Measurements from ENCODE around the gene SDK1.

Gene SDK1

DNA sequence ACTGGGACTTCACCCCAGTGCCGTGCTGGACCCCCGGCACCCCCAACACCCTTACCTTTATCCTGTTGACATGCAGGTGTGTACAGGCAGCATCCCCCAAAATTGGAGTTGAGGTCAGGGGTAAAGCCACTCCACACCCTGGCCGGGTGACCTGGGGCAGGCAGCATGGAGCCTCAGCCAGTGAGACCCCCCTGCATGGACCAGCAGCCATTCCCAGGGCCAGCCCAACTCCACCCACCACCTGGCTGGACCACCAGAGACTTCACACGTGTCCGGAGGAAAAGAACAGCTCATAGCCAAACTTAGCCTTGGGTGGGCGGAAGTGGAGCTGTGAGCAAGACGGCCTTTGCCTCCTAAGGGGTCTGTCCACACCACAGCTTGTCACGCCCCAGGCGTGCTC lies 968.0 kb downstream of the SDK1 start:
- no peak for DNase-seq (ENCODE audit: low read depth, low spot score)

DNA sequence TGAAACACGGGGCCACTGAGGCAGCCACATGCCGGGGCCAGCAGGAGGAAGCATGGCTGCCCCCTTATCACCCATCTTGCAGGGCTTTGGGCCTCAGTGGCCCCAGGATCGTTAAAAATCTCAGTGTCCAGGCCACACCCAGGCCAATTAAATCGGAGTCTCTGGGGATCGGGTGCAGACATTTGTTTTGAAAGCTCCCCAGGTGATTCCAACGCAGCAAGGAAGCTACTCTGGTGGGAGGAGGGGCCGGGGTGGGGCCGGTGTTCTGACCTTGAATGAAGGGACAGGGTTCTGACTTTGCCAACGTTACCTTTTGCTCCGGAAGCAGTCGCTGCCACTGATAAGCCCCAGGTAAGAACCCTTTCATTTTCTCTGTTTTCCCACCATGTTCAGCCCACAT lies 968.7 kb downstream of the SDK1 start:
- no peak for DNase-seq (ENCODE audit: low read depth, low spot score)

DNA sequence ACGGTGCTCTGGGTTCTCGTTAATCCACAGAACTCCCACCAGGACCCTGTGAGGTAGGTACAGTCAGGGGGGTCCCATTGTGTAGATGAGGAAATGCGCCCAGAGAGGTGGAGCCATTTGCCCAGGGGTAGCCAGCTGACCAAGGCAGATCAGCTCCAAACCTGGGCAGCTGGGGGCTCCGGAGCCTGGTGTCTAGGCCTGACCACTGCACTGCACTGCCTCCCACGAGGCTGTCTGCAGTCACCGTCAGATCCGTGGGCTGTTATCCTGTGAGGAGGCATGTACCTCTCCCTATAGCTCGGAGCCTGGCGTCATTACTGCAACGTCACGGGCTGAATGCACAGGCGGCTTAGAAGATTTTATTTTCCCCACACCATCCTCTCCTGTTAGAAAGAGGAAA lies 969.2 kb downstream of the SDK1 start:
- DNase-seq (ENCODE audit: low read depth, low spot score) = no peak

DNA sequence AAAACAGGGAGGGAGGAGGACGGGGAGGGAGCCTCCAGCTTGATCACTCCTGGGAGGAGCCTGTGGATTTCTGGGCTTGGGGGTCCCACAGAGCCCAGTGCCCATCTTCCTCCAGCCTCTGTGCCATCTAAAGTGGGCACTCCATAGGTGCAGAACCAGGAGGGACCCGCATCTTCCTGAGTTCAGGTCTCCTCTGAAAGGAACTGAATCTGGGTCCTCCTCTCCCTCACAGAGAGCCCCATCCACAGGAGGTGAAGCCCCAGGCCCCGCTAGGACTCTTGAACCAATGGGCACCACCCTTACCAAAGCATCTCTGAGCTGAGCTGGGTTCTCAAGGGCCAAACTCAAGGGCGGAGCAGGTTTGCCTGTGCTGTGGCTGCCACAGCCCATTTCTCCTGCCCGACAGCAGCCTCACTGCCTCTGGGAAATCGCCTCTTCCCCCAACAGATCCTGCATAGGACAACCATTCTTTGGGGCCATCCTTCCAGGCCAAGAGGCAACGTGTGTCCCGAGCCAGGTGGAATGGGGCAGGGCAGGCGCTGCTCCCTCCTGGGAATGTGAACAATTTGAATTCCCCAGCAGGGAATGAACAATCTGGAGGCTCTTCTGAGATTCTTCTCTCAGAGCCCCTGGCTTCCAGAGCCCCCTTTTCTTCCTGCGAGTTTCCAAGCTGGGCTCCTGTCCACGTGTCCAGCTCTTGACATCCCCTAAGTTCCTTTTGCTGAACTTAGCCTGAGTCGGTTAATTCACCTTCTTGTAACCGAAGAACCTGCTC lies 970.1 kb downstream of the SDK1 start:
- no peak for DNase-seq (ENCODE audit: low read depth, low spot score)

GRCh38 chr7:4271716-4272015 lies 970.6 kb downstream of the SDK1 start:
- no peak for DNase-seq (ENCODE audit: low read depth, low spot score)

GRCh38 chr7:4272141-4272540 lies 971.1 kb downstream of the SDK1 start:
- no peak for DNase-seq (ENCODE audit: low read depth, low spot score)

- no peak for DNase-seq (ENCODE audit: low read depth, low spot score)
These were observed 972.6 kb downstream of the SDK1 start for GRCh38 chr7:4273566-4274230.

DNA sequence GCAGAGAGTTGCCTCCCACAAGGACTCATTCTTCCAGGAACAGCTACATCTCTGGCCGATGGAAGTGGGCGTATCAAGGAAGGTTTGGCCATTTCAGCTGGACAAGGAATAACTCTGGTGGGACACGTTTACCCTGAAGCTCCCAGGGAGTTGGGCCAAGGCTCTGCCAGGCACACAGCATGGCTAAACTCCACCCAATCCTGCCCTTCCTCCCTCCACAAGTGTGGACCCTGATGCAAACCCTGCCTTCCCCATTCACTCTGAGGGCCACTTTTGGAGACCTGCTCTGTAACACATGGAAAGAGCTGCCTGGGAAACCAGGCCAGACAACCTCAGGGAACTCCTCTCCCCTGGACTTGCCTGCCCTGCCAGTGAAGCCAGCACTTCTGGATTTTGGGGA lies 973.2 kb downstream of the SDK1 start:
- DNase-seq (ENCODE audit: low read depth, low spot score) = no peak

- DNase-seq (ENCODE audit: low read depth, low spot score) = no peak
These were observed 976.9 kb downstream of the SDK1 start for GRCh38 chr7:4277936-4278335.

DNA sequence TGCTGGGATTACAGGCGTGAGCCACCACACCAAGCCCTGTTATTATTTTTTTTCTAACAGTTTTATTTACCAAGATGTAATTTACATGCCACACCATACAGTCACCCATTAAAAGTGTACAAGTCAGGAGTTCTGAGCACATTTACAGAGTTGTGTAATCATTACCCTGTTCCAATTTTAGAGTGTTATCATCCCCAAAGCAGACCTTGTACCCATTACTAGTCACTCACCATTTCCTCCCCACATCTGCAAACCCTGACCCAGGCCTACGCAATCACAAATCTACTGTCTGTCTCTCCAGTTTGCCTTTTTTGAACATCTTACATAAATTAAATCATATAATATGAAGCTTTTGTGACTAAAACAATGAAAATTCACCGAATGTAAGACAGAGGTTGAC lies 978.2 kb downstream of the SDK1 start:
- DNase-seq (ENCODE audit: low read depth, low spot score) = no peak

- no peak for DNase-seq (ENCODE audit: low read depth, low spot score)
These were observed 980.4 kb downstream of the SDK1 start for GRCh38 chr7:4281231-4281993.

DNA sequence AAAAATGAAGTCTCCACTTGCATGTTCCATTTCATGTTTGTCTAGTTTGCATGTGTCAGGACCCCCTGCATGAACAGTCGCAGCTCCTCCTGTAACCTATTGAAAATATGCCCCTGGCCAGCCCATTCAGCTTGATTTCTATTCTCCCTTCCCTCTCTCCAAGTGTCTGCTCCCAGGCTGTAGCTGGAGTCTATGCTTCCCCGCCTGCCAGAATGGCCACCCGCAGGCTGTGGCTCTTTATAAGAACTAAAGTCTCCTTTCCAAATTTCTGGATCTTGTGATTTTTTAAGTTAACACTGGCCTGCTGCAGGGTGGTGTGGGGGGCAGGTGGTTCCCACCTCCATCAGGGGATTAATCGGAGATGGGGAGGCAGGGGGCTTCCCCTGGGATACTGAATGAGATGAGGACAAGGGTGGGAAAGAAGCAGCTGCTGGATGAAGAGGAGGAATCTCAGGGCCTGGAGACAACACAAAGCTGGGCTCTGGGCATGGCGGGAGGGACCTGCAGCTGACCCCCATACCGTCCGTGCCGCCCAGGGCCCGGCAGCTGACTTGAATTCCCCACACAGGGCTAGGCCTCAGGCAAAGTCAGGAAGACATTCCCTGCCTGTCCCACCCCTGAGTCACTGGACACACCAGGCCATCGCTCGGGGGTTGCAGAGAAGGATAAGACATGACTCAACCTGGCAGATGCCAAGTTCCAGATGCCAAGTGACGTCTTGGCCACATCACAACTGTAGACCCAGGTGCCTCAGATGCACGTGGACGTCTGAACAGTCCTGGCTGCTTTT lies 981.6 kb downstream of the SDK1 start:
- DNase-seq (ENCODE audit: low read depth, low spot score) = no peak

DNA sequence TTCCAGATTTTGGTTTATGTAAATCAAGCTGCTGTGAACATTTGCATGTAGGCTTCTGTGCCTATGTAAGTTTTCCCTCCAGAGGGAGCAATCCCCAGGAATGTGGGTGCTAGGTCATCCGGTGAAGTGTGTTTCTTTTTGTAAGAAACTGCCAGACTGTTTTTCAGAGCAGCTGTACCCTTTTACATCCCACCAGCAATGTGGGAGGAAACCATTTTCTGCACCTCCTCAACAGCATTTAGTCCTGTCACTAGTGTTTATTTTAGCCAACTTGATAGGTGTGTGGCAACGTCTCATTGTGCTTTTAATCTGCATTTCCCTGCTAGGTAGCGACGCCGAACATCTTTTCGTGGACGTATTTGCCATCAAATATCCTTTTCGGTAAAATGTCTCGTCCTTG lies 985.3 kb downstream of the SDK1 start:
- DNase-seq (ENCODE audit: low read depth, low spot score) = no peak

GRCh38 chr7:4288791-4289394 lies 987.8 kb downstream of the SDK1 start:
- DNase-seq (ENCODE audit: low read depth, low spot score) = no peak

GRCh38 chr7:4297165-4297917 lies 996.3 kb downstream of the SDK1 start:
- DNase-seq (ENCODE audit: low read depth, low spot score) = no peak

DNA sequence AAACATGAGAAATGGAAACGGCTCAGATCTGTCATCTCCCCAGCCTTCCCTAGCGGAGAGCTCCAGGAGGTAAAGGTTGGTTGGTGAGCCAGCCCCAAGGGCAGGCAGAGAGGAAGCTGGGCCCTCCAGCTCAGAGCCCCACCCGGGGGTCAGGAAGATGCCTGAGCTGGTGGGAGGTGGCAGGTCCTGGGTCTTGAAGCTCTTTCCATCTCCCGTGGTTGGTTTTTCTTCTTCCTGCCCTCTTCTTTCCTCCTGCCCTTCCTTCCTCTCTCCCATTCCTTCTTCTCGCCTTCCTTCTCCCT lies 996.8 kb downstream of the SDK1 start:
- no peak for DNase-seq (ENCODE audit: low read depth, low spot score)

DNA sequence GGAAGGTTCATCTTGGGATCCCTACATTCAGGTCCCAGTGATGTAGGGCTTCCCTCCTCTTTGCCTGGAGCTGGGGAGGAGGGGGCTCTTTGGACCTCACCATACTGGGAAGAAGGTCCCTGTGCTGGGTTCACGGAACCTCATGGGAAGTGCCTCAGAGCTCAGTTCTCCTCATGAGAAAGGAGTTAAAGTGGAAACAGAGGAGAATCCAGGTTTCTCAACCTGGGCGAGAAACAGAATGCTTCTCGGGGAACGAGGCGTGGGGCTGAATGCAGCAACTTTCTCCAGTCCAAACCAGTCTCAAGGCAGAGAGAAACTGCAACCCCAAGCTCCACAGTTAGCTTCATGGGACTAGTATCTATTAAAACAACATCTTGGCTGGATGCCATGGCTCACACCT lies 998.4 kb downstream of the SDK1 start:
- no peak for DNase-seq (ENCODE audit: low read depth, low spot score)

DNA sequence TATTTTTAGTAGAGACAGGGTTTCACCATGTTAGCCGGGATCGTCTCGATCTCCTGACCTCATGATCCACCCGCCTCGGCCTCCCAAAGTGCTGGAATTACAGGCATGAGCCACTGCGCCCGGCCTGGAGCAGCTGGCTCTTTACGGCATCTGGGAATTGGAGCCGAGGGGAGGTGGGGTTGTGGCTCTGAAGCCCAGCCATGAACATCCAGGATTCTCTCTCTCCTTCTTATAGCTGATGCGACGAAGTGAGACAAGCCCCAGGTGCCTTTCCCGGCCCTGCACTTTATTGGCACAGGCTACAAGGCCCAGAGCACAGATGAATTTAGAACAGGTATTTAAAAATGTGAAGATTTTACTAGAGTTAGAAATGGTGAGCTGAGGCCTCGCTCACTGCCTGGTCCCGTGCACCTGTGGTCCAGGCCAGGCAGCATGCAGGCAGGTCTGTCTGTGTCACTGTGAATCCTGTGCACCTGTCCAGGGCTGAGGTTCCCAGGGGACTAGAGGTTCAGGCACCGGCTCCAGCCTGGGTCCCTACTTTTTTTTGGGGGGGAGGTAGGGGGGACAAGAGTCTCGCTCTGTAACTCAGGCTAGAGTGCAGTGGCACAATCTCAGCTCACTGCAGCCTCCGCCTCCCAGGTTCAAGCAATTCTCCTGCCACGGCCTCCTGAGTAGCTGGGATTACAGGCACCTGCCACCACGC lies 1001.3 kb downstream of the SDK1 start:
- DNase-seq (ENCODE audit: low read depth, low spot score) = no peak

GRCh38 chr7:4307316-4308204 lies 1006.5 kb downstream of the SDK1 start:
- DNase-seq (ENCODE audit: low read depth, low spot score) = no peak

DNA sequence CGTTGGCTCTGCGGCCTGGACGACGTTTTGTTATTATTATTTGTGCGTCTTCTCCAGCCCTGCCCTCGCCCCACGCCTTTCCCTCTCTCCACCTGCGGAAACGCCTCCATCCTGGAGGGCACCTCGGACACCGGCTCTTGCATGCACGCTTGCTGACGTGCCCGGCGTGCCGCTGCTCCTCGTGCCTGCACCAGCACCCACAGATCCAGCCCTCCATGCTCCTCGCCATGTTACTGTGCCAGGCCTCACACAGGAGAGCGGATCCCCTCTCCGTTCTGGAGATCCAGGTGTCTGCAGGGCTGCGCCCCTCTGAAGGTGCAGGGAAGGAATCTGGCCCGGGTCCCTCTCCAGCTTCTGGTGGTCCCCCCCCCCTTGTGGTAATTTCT lies 1007.1 kb downstream of the SDK1 start:
- no peak for DNase-seq (ENCODE audit: low read depth, low spot score)
